Myocyte (in vitro differentiated cells): ENCODE results near the gene OTULIN. TPM values are rescaled to one million over a fixed set of nuclear protein-coding genes. Genes with fewer than 3 reads are reported as not detected.

Experiments used
- DNase-seq: peaks from one replicate; pipeline ENCODE4 v3.0.0-alpha.2; 2012; ENCODE audit warnings: low read depth
- polyA plus RNA-seq: library from polyadenylated mRNA; unstranded; fragments of >200 nt; gene quantifications from one replicate; pipeline ENCODE4 v1.2.1, GENCODE V29; 2012; ENCODE audit warnings: missing spikeins
- total RNA-seq: library from RNA; depleted of rRNA; stranded (reverse); fragments of >200 nt; gene quantifications from 2 replicates; pipeline ENCODE4 v1.2.3, GENCODE V29; 2014

OTULIN gene
- 32.2 and 34.5 TPM in 2 replicates for total RNA-seq
- 12.9 TPM for polyA plus RNA-seq

- peak; percentile 94 for DNase-seq
Observed at GRCh38 chr5:14664270-14665100, at the start of gene OTULIN. TSS of gene OTULIN (plus strand) at chr5:14664718. CDS start at chr5:14664826, 108 bp downstream.

DNA sequence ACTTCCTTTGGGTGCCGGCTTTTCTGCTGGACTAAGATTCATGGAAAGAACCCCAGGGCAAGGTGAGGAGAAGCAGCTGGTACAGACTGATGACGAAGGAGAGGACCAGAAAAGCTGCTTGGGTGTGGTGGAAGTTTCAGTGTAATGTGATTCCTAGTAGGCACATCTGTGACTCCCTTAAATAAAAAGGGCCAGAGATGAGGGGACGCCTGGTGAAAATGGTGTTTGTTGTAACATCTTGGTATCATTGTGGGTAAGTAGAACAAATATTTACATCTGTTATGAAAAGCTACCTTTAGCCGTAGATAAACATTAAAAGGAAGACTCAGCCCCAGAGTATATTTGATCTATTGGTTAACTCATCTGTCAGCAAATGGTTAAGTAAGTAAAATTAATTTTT lies 49.2 kb upstream of the OTULIN start:
- no peak for DNase-seq

- DNase-seq = no peak
Observed at GRCh38 chr5:14617441-14617840, 47.1 kb upstream of the OTULIN start.

DNA sequence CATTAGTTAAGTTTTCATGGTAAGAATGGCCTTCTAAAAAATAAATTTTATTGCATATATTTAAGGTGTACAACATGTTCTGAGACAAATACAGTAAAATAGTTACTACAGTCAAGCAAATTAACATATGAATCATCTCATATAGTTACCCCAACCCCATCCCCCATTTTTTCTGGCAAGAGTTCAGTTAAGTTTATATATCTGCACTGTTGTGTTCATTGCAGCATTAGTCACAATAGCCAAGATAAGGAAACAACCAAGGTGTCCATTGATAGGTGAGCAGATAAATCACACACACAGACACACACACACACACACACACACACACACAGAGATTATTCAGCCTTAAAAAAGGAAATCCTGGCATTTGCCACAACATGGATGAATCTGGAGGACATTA lies 37.2 kb upstream of the OTULIN start:
- no peak for DNase-seq

DNA sequence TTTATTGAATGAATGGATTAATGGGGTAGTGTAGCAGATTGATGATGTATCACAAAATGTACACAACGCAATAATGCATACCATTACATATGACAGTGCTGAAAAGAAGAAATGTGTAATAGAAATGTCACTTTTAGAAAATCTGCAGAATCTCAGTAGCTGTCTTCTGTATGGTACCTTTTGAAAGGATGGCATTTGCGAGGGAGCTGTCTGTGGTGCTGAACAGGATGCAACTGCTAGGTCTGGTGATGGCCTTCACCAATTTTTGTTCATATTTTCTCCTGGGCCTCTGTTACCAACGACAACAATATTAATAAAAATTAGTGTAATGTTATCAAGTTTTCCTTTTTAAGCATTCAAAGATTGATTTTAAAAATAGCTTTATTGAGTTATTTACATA lies 36.2 kb upstream of the OTULIN start:
- peak; percentile 73 for DNase-seq

DNA sequence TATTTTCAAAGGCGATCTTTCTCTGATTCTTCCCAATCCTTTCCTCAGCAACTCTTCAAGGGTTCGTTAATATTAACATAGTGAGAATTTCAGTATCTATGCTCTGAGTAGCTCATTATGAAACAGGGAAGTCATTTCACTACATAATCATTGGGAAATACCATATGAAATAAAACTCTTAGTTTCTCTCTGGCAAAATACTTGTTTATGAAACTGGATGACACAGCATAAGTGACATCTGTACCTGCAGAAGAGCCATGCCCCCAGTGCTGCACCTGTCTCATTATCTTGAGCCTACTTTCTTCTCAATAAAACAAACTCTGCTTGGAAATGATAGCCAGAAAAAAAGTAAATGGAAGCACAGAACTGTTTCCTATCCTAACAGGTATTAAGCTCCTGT lies 33.8 kb upstream of the OTULIN start:
- no peak for DNase-seq

- no peak for DNase-seq
Observed at GRCh38 chr5:14635656-14636055, 28.9 kb upstream of the OTULIN start.

DNA sequence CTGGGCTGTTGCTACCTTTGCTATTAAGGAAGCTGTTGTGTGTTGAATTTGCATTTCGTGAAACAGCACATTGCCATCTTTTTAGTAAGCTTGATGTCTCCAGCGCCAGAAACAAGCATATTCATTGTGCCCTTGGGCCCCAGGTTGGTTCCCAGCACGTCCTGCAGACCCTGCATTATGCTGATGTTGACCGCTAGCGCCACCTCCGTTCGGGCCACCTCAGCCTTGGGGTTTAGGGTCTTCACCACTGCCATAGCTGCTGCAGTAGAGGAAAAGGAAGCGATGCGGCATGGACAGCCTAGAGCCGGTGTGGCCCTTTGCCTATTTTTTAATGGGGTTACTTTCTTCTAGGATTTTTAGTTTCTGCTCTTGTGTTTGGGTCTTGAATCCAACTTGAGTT lies 23.8 kb upstream of the OTULIN start:
- no peak for DNase-seq

DNA sequence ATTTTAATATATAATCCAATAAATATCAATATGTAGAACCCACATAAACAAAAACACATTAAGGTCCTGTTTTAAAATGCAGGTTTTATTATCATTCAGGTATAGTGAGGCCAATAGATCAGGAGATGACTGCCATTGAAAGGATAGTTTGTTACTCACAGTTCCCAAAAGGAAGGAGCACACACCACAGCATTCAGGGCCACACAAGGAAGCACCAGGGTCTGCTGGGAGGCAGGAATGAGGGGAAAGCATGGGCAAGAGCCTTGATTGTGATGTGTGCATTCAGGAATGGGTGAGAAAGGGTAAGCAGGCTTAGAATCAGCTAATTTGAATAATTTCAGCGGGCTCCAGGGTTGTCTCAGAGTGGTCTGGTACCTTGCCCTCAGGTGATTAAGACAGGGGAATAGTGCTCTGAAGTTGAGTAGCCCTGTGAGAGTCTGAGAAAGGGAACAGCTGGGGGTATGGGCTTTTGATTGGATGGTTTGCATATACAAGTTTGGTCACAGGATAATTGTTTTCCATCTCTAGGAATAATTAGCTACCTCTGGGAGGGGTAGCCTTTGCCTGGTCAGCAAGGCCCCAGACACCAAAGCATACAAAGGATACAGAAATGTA lies 19.8 kb upstream of the OTULIN start:
- no peak for DNase-seq

- DNase-seq = no peak
Observed at GRCh38 chr5:14650052-14650451, 14.5 kb upstream of the OTULIN start.

DNA sequence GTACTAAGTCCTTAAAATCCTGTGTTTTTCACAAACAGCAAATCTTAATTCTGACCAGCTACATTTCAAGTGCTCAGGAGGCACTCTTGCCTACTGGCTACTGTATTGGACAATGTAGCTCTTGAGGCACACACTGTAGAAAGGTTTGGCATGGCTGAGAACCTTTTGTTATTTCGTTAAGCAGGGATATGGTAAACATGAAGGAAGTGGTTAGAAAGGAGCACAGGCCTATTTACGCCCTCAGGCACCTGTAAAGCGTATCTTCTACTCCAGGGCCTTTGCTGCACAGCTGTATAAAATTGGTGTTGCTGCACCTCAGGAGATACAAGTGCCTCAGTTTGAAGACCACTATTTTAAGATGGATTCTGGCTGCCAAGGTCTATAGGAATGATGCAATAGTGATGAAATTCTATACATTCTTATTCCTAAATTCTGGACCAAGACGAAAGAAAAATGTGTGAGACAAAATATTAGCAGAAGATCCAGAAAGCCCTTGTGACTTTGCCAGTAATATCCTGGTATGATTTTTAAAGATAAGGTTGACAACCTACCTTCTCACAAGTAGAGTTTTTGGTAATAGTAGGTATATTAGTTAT lies 9.3 kb upstream of the OTULIN start:
- no peak for DNase-seq

DNA sequence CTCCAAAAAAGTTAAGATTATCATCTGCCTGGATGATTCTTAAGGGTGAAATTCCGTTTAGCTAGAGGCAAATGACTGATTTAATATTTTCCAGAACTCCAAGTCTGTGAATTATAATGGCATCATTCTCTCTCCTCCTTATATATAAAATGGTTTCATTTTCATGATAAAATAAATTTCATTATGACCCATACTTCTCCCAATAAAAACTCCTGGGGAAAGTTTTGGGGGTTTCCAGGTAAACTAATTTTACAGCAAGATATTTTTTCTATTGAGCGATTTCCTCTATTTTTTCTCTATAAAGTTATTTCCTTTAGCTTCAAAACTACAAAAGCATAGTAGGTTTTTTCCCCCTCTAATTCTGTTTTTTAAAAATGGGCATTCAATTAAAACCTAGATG lies 7.6 kb upstream of the OTULIN start:
- no peak for DNase-seq

DNA sequence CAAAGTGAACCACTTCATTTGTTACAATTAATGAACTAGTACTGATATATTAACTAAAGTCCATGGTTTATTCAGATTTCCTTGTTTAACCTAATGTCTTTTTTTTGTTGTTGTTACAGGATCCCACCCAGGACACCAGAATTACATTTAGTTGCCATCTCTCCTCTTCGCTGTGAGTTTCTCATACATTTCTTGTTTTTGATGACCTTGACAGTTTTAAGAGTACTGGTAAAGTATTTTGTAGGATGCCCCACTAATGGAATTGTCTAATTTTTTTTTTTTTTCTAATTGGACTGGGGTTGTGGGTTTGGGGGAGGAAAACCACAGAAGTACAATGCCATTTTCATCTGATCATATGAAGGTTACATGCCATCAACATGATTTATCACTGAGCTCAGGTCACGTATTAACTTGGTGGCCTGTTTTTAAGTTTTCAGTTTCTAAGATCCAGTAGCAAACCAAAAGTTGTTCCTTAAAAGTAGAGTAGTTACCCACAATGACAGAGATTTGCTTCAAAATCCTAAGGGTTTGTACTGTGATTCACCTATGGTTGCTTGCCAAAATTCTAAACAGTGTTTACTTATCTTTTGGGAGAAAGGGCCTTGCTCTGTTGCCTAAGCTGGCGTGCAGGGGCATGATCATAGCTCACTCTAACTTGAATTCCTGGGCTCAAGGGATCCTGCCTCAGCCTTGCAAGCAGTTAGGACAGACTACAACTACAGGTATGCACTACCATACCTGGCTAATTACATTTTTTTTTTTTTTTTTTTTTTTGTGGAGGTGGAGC lies 4.5 kb upstream of the OTULIN start:
- DNase-seq = no peak

DNA sequence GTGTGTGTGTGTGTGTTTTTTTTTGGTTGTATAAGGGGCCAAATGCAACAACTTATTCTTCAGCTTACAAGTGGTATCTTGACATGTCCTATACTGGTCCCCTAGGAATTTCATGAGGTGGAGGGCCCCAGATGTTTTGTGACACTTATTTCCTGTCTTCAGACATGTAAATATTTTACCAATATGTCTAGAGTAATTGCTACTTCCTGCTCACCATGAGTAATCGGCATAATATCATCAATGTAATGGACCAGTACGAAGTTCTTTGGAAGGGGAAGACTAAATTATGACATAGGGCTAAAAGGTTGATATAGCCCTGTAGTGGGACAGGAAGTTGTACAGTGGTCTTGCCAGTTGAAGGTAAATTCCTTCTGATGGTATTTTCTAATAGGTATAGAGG lies 3.7 kb upstream of the OTULIN start:
- no peak for DNase-seq

DNA sequence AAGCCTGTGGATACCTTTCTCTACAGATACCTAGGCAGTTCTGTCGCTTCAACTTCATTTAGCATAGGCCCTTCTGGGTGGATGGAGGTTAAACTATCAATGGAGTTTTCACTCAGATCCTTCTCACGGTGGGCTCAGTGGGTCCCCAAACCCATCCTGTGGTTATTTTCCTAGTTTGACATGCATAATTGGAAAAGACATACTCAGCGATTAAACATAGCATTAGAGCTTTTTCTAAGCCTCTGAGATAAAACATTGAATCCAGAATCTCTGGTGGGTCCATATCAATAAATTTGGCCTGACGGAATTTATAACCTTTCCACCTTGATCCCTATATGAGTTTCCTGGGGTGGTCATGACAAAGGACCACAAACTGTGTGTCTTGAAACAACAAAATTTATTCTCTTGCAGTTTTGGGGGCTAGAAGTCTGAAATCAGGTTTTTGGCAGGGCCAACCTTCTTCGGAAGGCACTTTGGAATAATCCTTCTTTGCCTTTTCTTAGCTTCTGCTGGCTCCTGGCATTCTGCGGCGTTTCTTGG lies 1.7 kb upstream of the OTULIN start:
- DNase-seq = no peak

DNA sequence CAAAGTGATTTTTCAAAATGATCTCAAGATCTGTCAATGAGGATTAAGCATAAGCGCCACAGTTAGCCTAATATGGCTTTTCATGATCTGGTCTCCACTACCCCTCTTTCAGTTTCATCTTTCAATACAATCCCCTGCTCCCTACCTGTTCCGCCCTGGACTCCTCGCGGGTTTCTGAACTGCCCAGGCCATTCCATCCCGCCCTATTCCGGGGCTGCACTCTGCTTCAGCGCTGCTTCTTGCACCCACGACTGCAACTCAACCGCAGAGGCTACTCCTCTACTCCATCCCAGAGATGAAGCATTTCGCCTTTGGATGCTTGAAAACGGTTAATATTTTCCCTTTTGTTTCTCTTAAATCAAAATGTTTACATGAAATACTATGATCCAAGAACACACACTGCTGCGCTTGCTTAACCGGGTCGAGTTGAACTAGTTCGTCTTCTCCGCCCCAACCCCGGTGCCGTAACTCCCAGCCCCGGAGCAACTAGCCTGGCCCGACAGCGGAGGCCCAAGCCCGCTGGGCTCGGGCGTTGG lies 716 bp upstream of the OTULIN start:
- DNase-seq = peak; percentile 28

- peak; percentile 49 for DNase-seq
Observed at GRCh38 chr5:14665101-14665822, 744 bp downstream of the OTULIN start.

DNA sequence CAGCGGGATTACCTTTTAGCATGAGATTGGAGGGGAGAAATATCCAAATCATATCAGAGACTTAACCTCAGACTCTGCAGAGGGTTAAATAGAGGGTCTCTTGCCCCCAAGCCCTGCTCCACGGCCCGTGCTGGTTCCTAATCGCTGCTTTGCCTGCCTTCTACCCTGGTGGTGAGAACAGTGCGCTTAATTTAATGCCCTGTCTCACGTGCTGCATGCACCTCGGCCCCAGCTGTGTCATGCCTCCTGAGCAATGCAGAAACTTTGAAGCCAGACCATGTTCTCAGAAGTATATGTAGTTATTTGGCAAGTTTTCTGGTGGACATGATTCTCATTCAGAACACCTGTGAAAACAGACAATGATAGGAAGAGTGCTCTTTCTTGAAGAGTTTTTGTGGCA lies 1.4 kb downstream of the OTULIN start:
- no peak for DNase-seq

GRCh38 chr5:14666357-14666756 lies 1.8 kb downstream of the OTULIN start:
- DNase-seq = no peak

DNA sequence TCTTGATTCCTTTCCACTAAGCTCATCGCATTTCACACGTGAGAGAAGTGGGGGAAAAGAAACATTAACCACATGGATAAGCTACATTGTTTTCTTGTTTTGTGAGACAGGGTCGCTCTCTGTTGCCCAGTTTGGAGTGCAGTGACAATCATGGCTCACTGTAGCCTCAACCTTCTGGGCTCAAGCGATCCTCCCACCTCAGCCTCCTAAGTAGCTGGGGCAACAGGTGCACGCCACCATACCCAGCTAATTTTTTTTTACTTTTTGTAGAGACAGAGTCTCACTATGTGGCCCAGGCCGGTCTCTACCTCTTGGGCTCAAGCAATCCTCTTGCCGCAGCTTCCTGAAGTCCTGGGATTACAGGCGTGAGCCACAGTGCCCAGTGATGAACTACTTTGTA lies 2.8 kb downstream of the OTULIN start:
- no peak for DNase-seq
